Measurements from ENCODE around the gene INPP5A.
A peak's percentile ranks its signal among the peaks of the same experiment; 100 is the strongest.
"Not testable (repeated sequence)": the region's sequence is repeated elsewhere in the genome, so short reads cannot be mapped to it uniquely, and the experiment has no call there.

The INPP5A gene

GRCh38 chr10:132550366-132551092 lies 12.9 kb downstream of the INPP5A start:
- DNase-seq = no peak

GRCh38 chr10:132551093-132551807 lies 13.7 kb downstream of the INPP5A start:
- DNase-seq = peak; percentile 60

- no peak for DNase-seq
Measured at GRCh38 chr10:132551808-132552130, 14.2 kb downstream of the INPP5A start.

- DNase-seq = not testable (repeated sequence)
Measured at GRCh38 chr10:132552635-132553034, 15.0 kb downstream of the INPP5A start.

GRCh38 chr10:132553568-132553967 lies 16.0 kb downstream of the INPP5A start:
- DNase-seq = not testable (repeated sequence)

- no peak for DNase-seq
Measured at GRCh38 chr10:132554053-132554990, 16.7 kb downstream of the INPP5A start.

GRCh38 chr10:132554991-132555647 lies 17.5 kb downstream of the INPP5A start:
- peak; percentile 86 for DNase-seq

GRCh38 chr10:132555648-132556575 lies 18.3 kb downstream of the INPP5A start:
- DNase-seq = no peak

- no peak for DNase-seq
Measured at GRCh38 chr10:132556994-132557441, 19.4 kb downstream of the INPP5A start.

GRCh38 chr10:132557696-132558515 lies 20.3 kb downstream of the INPP5A start:
- DNase-seq = no peak

- DNase-seq = no peak
Measured at GRCh38 chr10:132558516-132559413, 21.2 kb downstream of the INPP5A start.

- DNase-seq = no peak
Measured at GRCh38 chr10:132559538-132559937, 22.0 kb downstream of the INPP5A start.

- peak; percentile 53 for DNase-seq
Measured at GRCh38 chr10:132560241-132560731, 22.7 kb downstream of the INPP5A start.

GRCh38 chr10:132562177-132562915 lies 24.8 kb downstream of the INPP5A start:
- DNase-seq = no peak

GRCh38 chr10:132562916-132563456 lies 25.4 kb downstream of the INPP5A start:
- DNase-seq = no peak

GRCh38 chr10:132563485-132564248 lies 26.1 kb downstream of the INPP5A start:
- DNase-seq = no peak

GRCh38 chr10:132564249-132564605 lies 26.6 kb downstream of the INPP5A start:
- no peak for DNase-seq

GRCh38 chr10:132564690-132565089 lies 27.1 kb downstream of the INPP5A start:
- DNase-seq = no peak
